ENCODE results near the gene GFOD1.
A peak's percentile ranks its signal among the peaks of the same experiment; 100 is the strongest.
"Not testable (repeated sequence)": the region's sequence is repeated elsewhere in the genome, so short reads cannot be mapped to it uniquely, and the experiment has no call there.

Gene GFOD1

DNA sequence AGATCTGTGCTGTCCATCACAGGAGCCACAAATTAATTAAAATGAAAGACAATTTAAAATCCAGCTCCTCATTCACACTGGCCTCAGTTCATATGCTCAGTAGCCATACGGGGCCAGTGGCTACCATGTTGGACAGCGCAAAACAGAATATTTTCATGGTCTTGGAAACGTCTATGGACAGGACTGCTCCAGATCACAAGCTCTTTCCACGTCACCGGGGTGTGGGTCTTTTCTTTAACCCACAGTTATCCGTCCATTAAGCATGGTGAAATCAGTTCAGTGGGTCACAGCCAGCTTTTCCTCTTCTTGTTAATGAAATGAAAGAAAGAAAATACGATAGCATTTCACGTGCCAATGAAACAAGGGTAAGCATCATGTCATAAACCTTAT lies 24.1 kb downstream of the GFOD1 start:
- DNase-seq, result no peak

- no peak for DNase-seq
Observed at GRCh38 chr6:13462458-13463327, 24.7 kb downstream of the GFOD1 start.

DNA sequence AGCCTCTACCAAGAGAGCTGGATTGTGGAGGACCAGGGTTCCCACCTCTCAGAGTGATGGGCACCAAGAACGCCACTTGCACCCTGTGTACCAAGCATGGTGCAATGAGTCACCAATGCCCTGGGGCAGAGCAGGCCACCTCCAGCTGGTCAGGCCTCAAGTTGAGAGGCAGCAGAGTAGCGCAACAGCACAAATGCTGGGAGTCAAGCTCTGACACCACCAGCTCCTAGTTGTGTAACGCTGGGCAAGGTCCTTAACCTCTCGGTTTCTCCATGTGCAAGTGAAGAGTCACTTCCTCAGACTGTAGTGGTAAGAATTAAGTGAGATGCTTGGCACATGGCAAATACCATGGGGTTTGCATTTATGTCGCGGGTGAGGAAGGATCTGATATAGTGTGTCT lies 25.6 kb downstream of the GFOD1 start:
- no peak for DNase-seq

- DNase-seq, result no peak
Observed at GRCh38 chr6:13461307-13461706, 26.1 kb downstream of the GFOD1 start.

GRCh38 chr6:13460289-13460688 lies 27.1 kb downstream of the GFOD1 start:
- not testable (repeated sequence) for DNase-seq

DNA sequence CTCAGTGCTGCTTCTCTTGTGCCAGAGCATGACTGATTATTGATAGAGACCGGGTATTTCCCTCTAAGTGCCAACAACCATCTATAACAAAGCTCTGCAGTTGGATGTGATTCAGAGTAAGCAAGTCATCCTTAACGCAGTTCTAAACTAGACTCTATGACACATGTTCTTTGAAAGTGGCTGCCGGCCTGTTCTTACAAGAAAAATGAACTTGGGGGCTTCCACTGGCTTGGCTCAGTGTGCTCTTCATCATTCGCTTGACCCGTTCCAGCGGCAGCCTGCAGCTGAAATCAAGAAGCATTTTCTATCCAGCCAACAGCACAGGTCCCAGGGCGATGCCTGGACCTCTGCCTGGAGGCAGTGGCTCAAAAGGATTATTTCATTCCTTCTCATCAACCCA lies 29.8 kb downstream of the GFOD1 start:
- DNase-seq, result no peak

DNA sequence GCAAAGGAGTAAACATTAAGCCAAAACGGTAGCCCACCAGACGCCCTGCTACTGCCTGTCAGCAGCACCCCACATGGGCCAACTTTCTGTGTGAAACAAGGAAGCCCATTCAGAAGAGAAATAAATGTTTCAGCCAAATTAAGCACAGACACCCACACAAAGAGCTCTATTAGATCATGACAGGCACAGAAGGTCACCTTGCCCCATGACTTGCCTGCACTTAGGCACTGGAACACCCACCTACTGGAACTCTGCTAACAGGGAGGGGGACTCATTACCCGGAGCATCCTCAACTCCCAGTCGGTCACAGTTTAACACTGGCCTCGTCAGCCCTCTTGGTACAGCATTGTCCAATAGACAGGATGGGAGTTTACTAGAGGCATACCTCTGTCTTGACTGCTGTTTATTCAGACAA lies 31.8 kb downstream of the GFOD1 start:
- no peak for DNase-seq

- no peak for DNase-seq
Observed at GRCh38 chr6:13454286-13455221, 32.8 kb downstream of the GFOD1 start.

GRCh38 chr6:13453771-13454251 lies 33.6 kb downstream of the GFOD1 start:
- peak; percentile 9 for DNase-seq

- DNase-seq, result no peak
Observed at GRCh38 chr6:13453153-13453552, 34.2 kb downstream of the GFOD1 start.

DNA sequence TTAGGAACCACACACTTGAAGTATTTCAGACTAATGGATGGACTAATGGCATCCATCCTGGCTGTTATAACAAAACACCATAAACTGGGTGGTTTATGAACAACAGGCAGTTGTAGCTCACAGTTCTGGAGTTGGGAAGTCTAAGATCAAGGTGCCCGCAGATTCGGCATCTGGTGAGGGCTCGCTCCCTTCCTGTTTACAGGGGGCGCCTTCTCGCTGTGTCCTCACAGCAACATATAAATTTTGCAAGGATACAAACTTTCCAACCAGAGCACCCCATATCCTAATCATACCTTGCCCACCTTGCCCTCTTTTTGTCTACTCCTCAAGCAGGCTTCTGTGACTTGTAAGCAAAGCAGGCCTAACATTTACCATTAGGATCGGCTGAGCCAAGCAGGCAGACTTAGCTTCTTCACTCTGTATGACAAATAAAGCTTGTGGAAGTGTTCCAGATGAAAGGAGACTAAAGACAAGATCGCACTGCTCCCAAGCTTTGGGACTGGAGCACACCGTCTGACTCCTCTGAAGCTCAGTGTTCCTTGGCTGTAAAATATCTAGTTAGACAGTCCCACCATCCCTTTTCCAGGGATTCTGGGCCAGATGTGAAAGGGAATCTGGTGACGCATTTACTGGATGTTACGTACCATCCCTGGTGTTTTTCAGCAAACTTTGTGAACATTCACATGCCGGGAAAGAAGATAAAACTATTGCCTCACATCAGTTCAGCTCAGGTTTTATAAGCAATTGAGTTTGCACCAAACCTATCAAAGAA lies 34.9 kb downstream of the GFOD1 start:
- no peak for DNase-seq

DNA sequence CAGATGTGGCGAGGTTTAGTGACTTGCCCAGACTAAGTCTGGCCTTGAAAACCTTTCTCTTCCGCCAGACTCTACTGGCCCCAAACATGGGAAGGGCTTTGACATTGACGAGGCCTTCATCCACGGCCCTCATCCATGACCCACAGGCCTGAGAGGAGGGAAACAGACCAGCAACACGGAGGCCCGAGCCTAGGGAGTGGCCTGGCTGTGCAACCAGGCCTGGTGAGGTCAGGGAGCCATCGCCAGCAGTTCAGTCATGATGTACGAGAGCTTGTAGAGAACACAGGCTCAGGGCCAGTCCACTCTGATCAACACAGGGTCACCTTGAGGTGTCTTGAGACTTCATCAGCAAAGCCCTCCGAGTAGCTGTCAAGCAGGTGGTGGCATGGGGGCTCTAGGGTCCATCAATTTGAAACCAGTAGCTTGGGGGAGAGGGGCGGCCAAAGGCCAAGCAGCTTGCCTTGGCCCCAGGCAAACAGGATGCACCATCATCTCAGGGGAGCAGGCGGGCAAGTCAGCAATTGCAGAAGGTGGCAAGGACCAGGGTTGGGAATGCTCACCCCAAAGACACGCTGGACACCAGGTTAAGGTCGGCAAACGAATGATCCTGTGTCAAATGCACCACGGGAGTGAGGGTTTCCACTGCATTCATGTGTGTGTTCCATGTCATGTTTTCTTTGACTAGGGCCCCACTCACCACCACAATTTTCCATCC lies 36.1 kb downstream of the GFOD1 start:
- DNase-seq, result no peak

GRCh38 chr6:13450628-13451027 lies 36.8 kb downstream of the GFOD1 start:
- no peak for DNase-seq

DNA sequence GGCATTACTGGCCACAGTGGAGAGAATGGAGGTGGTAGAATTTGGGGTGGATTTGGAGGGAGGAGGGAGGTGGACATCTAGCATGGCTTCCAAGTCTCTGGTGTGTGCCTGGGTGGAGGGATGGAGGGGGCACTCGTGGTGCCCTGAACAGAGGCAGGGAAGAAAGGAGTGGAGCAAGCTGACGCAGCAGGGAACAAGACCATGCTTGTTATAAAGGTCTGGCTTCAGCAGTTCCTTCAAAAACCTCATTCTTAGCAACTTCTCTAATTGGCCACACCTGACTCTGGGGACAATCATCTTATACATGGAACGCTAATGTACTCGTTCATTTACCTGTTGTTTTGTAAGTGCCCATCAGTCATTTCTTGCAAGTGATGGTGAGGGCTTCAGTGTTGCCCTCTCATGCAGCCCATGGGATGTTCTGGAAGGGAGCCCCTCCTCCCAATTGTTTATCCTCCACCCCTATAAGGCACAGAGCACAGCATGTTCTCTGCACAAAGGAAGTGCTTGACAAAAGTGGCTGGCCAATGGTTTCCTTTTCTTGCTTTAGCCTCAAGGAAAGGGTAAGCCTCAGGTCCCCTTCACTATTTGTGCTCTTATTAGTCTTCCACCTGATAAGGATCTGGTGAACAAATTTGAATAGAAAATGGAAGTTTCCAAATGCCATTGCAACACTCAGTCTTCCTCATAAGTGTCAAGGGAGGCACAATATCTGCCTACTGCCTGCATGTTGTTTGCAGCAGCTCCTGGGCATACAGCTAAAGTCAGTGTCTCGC lies 39.3 kb downstream of the GFOD1 start:
- no peak for DNase-seq

DNA sequence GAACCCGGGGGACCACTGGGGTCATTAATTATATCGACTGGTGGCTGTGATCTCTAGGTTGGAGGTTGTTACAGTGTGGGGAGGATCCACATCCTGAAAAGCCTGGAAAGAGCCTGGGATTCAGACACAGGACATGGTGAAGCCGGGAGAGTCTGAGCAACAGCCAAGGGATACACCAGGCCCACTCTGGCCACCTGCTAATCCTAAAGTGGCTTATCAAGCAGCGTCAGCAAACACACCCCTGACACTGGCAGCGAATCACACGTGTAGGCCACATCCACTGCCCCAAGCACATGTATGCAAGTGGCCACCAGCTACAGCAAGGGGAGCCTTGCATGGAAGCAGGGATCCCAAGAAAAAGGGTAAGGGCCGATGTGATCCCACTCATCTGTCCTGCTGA lies 41.0 kb downstream of the GFOD1 start:
- DNase-seq, result peak; percentile 19

GRCh38 chr6:13445744-13446115 lies 41.7 kb downstream of the GFOD1 start:
- no peak for DNase-seq

DNA sequence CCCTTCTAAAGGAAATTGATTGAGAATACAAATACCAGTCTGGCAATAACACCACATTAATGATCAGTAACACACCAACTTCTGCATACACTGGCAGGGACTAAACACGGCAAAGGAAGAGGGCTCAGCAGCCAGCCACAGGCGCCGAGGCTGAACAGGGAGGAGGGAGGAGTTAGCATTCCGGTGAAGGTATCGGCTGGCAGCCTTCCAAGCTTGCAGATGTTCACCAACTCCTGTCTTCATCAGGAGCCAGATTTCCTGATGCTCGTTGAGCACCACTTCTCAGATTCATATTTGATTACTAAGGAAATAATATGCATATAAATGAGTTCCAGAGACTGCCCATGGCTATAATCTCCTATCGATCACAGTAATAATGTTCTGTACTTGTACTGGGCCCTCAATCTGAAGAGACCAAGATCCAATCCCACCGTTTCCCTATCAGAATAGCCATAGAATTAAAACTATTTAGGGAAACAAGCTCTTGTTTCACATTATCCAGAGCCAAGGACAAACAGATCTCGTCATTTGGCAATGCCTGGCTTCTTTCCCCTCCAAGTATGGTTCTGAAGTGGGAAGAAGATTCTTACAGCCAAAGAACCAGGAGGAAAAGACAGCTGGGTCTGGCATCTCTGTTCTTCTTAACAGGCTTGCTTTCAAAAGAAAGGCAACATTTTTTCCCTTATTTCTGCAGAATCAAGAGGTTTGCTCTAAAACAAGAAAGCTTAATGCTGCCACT lies 42.2 kb downstream of the GFOD1 start:
- DNase-seq, result peak; percentile 87

- DNase-seq, result no peak
Observed at GRCh38 chr6:13444604-13445003, 42.8 kb downstream of the GFOD1 start.

DNA sequence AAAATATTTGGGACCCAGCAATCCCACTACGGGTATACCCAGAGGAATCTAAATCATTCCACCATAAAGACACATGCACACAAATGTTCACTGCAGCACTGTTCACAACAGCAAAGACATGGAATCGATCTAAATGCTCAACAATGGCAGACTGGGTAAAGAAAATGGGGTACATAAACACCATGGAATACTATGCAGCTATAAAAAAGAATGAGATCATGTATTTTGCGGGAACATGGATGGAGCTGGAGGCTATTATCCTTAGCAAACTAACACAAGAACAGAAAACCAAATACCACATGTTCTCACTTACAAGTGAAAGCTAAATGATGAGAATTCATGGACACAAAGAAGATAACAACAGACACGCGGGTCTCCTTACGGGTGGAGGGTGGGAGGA lies 43.4 kb downstream of the GFOD1 start:
- not testable (repeated sequence) for DNase-seq

DNA sequence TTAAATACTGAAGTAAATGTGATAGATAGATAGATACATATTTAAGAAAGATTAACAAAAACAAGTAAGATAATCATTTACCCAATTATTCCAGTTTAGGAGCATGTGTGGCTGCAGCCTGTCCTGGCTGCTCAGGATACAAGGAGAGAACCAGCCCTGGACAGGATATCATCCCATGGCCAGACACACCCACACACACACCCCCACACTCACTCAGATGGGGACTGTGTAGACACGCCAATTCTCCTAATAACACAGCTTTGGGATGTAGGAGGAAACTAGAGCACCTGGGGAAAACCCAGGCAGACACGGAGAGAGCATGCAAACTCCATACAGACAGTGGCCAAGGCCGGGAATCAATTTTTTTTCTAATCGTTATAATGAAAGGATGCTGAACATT lies 45.6 kb downstream of the GFOD1 start:
- DNase-seq, result no peak

- no peak for DNase-seq
Observed at GRCh38 chr6:13439644-13440043, 47.8 kb downstream of the GFOD1 start.
